Neural progenitor cell (in vitro differentiated cells): ENCODE data around the gene EPHX1. TPM values are rescaled to one million over a fixed set of nuclear protein-coding genes. Genes with fewer than 3 reads are reported as not detected.

Experiments used
- DNase-seq: peaks from one replicate; pipeline ENCODE4 v3.0.0-alpha.2; 2016; ENCODE audit warnings: low spot score
- H2AFZ ChIP-seq: fragments of 200-600 bp; sonication (generic); replicated peaks from 2 replicates; pipeline ENCODE4 v1.6.1; 2016; ENCODE audit warnings: antibody characterized with exemption
- H3F3A ChIP-seq: fragments of 200-600 bp; sonication (generic); 2 replicates; pipeline ENCODE4 v1.6.1; 2016; ENCODE audit warnings: antibody characterized with exemption, low read depth
- H3K27ac ChIP-seq: fragments of 200-600 bp; sonication (generic); 2 replicates; pipeline ENCODE4 v1.5.1; 2016; ENCODE audit warnings: mild to moderate bottlenecking
- H3K27me3 ChIP-seq: fragments of 200-600 bp; sonication (generic); 2 replicates; pipeline ENCODE4 v1.6.1; 2016; ENCODE audit warnings: mild to moderate bottlenecking, moderate library complexity
- H3K36me3 ChIP-seq: fragments of 200-600 bp; sonication (generic); 2 replicates; pipeline ENCODE4 v1.5.1; 2016
- H3K4me1 ChIP-seq: fragments of 200-600 bp; sonication (generic); 2 replicates; pipeline ENCODE4 v1.6.1; 2016; ENCODE audit warnings: mixed run types
- H3K4me2 ChIP-seq: fragments of 200-600 bp; sonication (generic); 2 replicates; pipeline ENCODE4 v1.6.1; 2016
- H3K4me3 ChIP-seq: fragments of 200-600 bp; sonication (generic); 2 replicates; pipeline ENCODE4 v1.5.1; 2016
- H3K79me2 ChIP-seq: fragments of 200-600 bp; sonication (generic); 2 replicates; pipeline ENCODE4 v1.6.1; 2016; ENCODE audit warnings: low read depth
- H3K9ac ChIP-seq: fragments of 200-600 bp; sonication (generic); 2 replicates; pipeline ENCODE4 v1.6.1; 2016
- H3K9me3 ChIP-seq: fragments of 200-600 bp; sonication (generic); 2 replicates; pipeline ENCODE4 v1.5.1; 2016; ENCODE audit warnings: low read depth
- H4K20me1 ChIP-seq: fragments of 200-600 bp; sonication (generic); 2 replicates; pipeline ENCODE4 v1.6.1; 2016; ENCODE audit warnings: low read depth
- H3K27ac Mint-ChIP-seq: 3 replicates; pipeline ENCODE4 v1.8.0; 2021; ENCODE audit warnings: mixed read lengths
- H3K27me3 Mint-ChIP-seq: 2 replicates; pipeline ENCODE4 v1.8.0; 2022; ENCODE audit warnings: low read depth, mild to moderate bottlenecking, inconsistent platforms, moderate library complexity, mixed read lengths; ENCODE audit not compliant: insufficient read depth
- H3K36me3 Mint-ChIP-seq: 3 replicates; pipeline ENCODE4 v1.8.0; 2021; ENCODE audit warnings: mixed read lengths
- H3K4me1 Mint-ChIP-seq: 3 replicates; pipeline ENCODE4 v1.8.0; 2021; ENCODE audit warnings: mixed read lengths
- H3K4me3 Mint-ChIP-seq: 3 replicates; pipeline ENCODE4 v1.8.0; 2021; ENCODE audit warnings: mild to moderate bottlenecking, moderate library complexity, mixed read lengths
- H3K9me3 Mint-ChIP-seq: 3 replicates; pipeline ENCODE4 v1.8.0; 2020; ENCODE audit warnings: mixed read lengths
- CTCF ChIP-seq: fragments of 200-600 bp; sonication (generic); IDR thresholded peaks from 2 replicates; pipeline ENCODE4 v1.5.1; 2017; ENCODE audit warnings: antibody characterized with exemption, mild to moderate bottlenecking
- EZH2 ChIP-seq: fragments of 200-600 bp; sonication (generic); IDR thresholded peaks from 2 replicates; pipeline ENCODE4 v1.6.1; 2017; ENCODE audit warnings: antibody characterized with exemption, mild to moderate bottlenecking, moderate library complexity
- EZH2phosphoT487 ChIP-seq: fragments of 200-600 bp; sonication (generic); IDR thresholded peaks from 2 replicates; pipeline ENCODE4 v1.6.1; 2017; ENCODE audit warnings: antibody characterized with exemption
- total RNA-seq: library from RNA; depleted of rRNA; stranded (reverse); fragments of >200 nt; gene quantifications from 2 replicates; pipeline ENCODE4 v1.2.3, GENCODE V29; 2015; ENCODE audit warnings: low replicate concordance

Gene EPHX1
- total RNA-seq, 1 donor from 2014 or later, result 4.3 TPM

- Histone ChIP-seq H3K4me3 (no peak overlapping the region), H3K27ac (no peak overlapping the region)
- H3K4me1 Mint-ChIP-seq, result peaks cover 17% of the 10 kb centered on the region
Measured at GRCh38 chr1:225878282-225878681, 68.4 kb downstream of the EPHX1 start.

DNA sequence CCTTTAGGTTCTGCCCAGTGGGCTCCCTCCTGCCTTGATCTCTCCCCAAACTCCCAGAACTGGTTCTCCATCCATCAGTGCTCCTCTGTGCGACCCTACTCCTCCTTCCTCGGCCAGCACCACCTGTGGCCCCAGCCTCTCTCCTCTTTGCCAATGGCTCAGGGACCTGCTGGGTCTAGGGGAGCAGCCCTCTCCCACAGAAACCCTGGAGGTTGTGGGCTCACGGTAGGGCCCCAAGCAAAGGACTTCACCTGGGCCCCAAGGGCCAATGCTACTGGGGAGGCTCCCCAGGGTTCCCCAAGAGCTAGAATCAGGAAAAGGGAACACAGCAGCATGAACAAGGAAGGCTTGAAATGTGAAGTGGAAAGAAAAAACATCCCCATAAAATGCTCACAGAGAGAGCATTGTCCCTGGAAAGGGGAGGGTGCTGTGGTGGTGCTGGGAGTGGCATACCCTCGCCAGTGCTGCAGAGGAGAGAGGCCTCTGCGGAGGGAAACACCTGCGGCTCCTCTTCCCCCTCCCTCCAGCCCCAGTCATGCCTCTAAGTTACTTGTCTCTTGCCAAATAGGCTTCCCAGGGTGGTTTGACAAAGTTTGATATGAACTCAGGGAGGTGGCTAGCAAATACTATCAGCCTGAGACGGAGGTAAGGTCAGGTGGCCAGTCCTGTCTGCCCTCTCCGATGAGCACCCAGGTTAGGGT is 69.7 kb downstream of the EPHX1 start:
- Histone ChIP-seq H4K20me1 (peaks cover 8% of the 10 kb centered on the region), H3K27me3 (peaks cover 43% of the 10 kb centered on the region), H3K4me3 (no peak overlapping the region), H3K4me2 (no peak overlapping the region), H3K79me2 (no peaks in the 10 kb centered on the region), H3K27ac (no peak overlapping the region), H3K9me3 (no peaks in the 10 kb centered on the region), H3K9ac (no peak overlapping the region), H3F3A (peaks cover 24% of the 10 kb centered on the region), H3K4me1 (peaks cover 10% of the 10 kb centered on the region), H3K36me3 (no peaks in the 10 kb centered on the region), H2AFZ (no peak overlapping the region)
- Mint-ChIP-seq H3K4me3 (no peak overlapping the region), H3K27ac (no peak overlapping the region), H3K4me1 (peaks cover 17% of the 10 kb centered on the region), H3K9me3 (no peaks in the 10 kb centered on the region), H3K36me3 (no peaks in the 10 kb centered on the region), H3K27me3 (peaks cover 12% of the 10 kb centered on the region)
- TF ChIP-seq EZH2phosphoT487 (no peak), CTCF (no peak), EZH2 (no peak)
- no peak for DNase-seq

More at GRCh38 chr1:225878282-225878681, 68.4 kb downstream of the EPHX1 start:
- Mint-ChIP-seq H3K27ac (no peak overlapping the region), H3K27me3 (peaks cover 10% of the 10 kb centered on the region), H3K4me3 (no peak overlapping the region), H3K36me3 (peaks cover 5% of the 10 kb centered on the region), H3K9me3 (no peaks in the 10 kb centered on the region)
- no peaks in the 10 kb centered on the region for H3K9me3 ChIP-seq
- no peak overlapping the region for H3K9ac ChIP-seq
- H2AFZ ChIP-seq, result no peak overlapping the region
- peaks cover 8% of the 10 kb centered on the region for H4K20me1 ChIP-seq
- no peaks in the 10 kb centered on the region for H3K79me2 ChIP-seq
- TF ChIP-seq EZH2phosphoT487 (no peak), EZH2 (no peak), CTCF (no peak)
- DNase-seq, result no peak
- peaks cover 29% of the 10 kb centered on the region for H3K27me3 ChIP-seq
- H3K4me2 ChIP-seq, result no peak overlapping the region
- H3F3A ChIP-seq, result peaks cover 21% of the 10 kb centered on the region
- H3K36me3 ChIP-seq, result no peaks in the 10 kb centered on the region
- H3K4me1 ChIP-seq, result peaks cover 10% of the 10 kb centered on the region

DNA sequence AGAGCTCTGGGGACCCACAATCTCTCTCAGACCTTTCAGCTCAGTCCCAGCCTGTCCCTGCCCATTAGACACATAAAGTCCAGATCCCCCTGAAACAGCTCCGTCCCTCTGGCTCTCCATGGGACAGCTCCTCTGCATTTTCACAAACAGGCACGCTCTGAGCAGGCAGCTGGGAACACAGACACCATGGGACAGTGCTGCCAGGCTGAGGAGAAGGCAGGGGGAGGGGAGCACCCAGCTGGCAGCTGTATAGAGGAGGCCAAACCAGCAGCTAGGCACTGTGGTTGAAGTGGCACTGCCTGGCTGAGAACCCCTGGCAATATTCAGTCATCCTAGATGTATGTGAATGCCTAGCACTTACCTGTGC is 70.3 kb downstream of the EPHX1 start:
- H3K4me2 ChIP-seq, result no peak overlapping the region
- Mint-ChIP-seq H3K4me1 (peaks cover 17% of the 10 kb centered on the region), H3K36me3 (no peaks in the 10 kb centered on the region), H3K4me3 (no peak overlapping the region), H3K9me3 (no peaks in the 10 kb centered on the region), H3K27ac (no peak overlapping the region), H3K27me3 (peaks cover 12% of the 10 kb centered on the region)
- peaks cover 24% of the 10 kb centered on the region for H3F3A ChIP-seq
- H3K27ac ChIP-seq, result no peak overlapping the region
- H3K9me3 ChIP-seq, result no peaks in the 10 kb centered on the region
- H2AFZ ChIP-seq, result no peak overlapping the region
- peaks cover 10% of the 10 kb centered on the region for H3K4me1 ChIP-seq
- H4K20me1 ChIP-seq, result peaks cover 8% of the 10 kb centered on the region
- no peak for DNase-seq
- H3K27me3 ChIP-seq, result peaks cover 48% of the 10 kb centered on the region
- no peak for TF ChIP-seq EZH2
- no peak for TF ChIP-seq EZH2phosphoT487
- no peak for TF ChIP-seq CTCF
- H3K9ac ChIP-seq, result no peak overlapping the region
- no peak overlapping the region for H3K4me3 ChIP-seq
- no peaks in the 10 kb centered on the region for H3K36me3 ChIP-seq
- no peaks in the 10 kb centered on the region for H3K79me2 ChIP-seq
